ENCODE measurements around the gene PEAK1. TPM values are rescaled to one million over a fixed set of nuclear protein-coding genes. Genes with fewer than 3 reads are reported as not detected.

The PEAK1 gene
- total and polyA plus RNA-seq, 2 experiments from 2014 or later: 7.8 to 34.1 TPM

GRCh38 chr15:77057072-77057471 lies 362.8 kb downstream of the PEAK1 start (continued):
- TF ChIP-seq, protein P1, sequence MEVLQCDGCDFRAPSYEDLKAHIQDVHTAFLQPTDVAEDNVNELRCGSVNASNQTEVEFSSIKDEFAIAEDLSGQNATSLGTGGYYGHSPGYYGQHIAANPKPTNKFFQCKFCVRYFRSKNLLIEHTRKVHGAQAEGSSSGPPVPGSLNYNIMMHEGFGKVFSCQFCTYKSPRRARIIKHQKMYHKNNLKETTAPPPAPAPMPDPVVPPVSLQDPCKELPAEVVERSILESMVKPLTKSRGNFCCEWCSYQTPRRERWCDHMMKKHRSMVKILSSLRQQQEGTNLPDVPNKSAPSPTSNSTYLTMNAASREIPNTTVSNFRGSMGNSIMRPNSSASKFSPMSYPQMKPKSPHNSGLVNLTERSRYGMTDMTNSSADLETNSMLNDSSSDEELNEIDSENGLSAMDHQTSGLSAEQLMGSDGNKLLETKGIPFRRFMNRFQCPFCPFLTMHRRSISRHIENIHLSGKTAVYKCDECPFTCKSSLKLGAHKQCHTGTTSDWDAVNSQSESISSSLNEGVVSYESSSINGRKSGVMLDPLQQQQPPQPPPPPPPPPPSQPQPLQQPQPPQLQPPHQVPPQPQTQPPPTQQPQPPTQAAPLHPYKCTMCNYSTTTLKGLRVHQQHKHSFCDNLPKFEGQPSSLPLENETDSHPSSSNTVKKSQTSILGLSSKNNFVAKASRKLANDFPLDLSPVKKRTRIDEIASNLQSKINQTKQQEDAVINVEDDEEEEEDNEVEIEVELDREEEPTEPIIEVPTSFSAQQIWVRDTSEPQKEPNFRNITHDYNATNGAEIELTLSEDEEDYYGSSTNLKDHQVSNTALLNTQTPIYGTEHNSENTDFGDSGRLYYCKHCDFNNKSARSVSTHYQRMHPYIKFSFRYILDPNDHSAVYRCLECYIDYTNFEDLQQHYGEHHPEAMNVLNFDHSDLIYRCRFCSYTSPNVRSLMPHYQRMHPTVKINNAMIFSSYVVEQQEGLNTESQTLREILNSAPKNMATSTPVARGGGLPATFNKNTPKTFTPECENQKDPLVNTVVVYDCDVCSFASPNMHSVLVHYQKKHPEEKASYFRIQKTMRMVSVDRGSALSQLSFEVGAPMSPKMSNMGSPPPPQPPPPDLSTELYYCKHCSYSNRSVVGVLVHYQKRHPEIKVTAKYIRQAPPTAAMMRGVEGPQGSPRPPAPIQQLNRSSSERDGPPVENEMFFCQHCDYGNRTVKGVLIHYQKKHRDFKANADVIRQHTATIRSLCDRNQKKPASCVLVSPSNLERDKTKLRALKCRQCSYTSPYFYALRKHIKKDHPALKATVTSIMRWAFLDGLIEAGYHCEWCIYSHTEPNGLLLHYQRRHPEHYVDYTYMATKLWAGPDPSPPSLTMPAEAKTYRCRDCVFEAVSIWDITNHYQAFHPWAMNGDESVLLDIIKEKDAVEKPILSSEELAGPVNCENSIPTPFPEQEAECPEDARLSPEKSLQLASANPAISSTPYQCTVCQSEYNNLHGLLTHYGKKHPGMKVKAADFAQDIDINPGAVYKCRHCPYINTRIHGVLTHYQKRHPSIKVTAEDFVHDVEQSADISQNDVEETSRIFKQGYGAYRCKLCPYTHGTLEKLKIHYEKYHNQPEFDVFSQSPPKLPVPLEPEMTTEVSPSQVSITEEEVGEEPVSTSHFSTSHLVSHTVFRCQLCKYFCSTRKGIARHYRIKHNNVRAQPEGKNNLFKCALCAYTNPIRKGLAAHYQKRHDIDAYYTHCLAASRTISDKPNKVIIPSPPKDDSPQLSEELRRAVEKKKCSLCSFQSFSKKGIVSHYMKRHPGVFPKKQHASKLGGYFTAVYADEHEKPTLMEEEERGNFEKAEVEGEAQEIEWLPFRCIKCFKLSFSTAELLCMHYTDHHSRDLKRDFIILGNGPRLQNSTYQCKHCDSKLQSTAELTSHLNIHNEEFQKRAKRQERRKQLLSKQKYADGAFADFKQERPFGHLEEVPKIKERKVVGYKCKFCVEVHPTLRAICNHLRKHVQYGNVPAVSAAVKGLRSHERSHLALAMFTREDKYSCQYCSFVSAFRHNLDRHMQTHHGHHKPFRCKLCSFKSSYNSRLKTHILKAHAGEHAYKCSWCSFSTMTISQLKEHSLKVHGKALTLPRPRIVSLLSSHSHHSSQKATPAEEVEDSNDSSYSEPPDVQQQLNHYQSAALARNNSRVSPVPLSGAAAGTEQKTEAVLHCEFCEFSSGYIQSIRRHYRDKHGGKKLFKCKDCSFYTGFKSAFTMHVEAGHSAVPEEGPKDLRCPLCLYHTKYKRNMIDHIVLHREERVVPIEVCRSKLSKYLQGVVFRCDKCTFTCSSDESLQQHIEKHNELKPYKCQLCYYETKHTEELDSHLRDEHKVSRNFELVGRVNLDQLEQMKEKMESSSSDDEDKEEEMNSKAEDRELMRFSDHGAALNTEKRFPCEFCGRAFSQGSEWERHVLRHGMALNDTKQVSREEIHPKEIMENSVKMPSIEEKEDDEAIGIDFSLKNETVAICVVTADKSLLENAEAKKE (CRISPR knock-in tag; IDR thresholded peaks at IDR 0.05): no peak
- TF ChIP-seq CREB1 (CRISPR knock-in tag; IDR thresholded peaks at IDR 0.05; ENCODE audit: low read depth) (no peak), ZNF331 (CRISPR knock-in tag; IDR thresholded peaks at IDR 0.05; ENCODE audit: low read depth) (no peak), CTCF (conservative IDR thresholded peaks at IDR 0.05; ENCODE audit: low read depth in 2 of 2) (no peak), STAT1 (IDR thresholded peaks at IDR 0.05; ENCODE audit: unreplicated experiment) (no peak), EZH2 (IDR thresholded peaks at IDR 0.05; ENCODE audit: low read depth, unreplicated experiment) (no peak), ZNF114 (CRISPR knock-in tag; IDR thresholded peaks at IDR 0.05) (no peak)

GRCh38 chr15:77053709-77054108 lies 366.2 kb downstream of the PEAK1 start:
- Histone ChIP-seq H3K4me1 (ENCODE audit: insufficient read depth) (peaks cover 20% of the 10 kb centered on the region), H3F3A (replicated peaks; ENCODE audit: low read depth) (no peaks in the 10 kb centered on the region), H3K27ac (ENCODE audit: low read depth) (no peak overlapping the region), H3K9me2 (ENCODE audit: insufficient read depth) (no peaks in the 10 kb centered on the region), H3K4me3 (no peak overlapping the region), H4K20me1 (replicated peaks; ENCODE audit: insufficient read depth) (peaks cover 14% of the 10 kb centered on the region), H3K36me3 (ENCODE audit: insufficient read depth) (no peaks in the 10 kb centered on the region; the same call in 1 of the 2 replicates), H3K79me2 (replicated peaks; ENCODE audit: insufficient read depth) (peaks cover 21% of the 10 kb centered on the region), H3K27me3 (ENCODE audit: insufficient read depth) (no peaks in the 10 kb centered on the region), H2AFZ (no peak overlapping the region), H3K4me2 (no peak overlapping the region)
- Mint-ChIP-seq H3K9me3 (no peaks in the 10 kb centered on the region), H3K4me3 (no peak overlapping the region), H3K27me3 (ENCODE audit: insufficient read depth, low read depth, poor library complexity) (no peaks in the 10 kb centered on the region), H3K27ac (no peak overlapping the region; the same call in 1 of the 2 replicates), H3K4me1 (peaks cover 30% of the 10 kb centered on the region), H3K36me3 (ENCODE audit: low read depth) (peaks cover 14% of the 10 kb centered on the region; the same call in 1 of the 3 replicates)
- no peak for ATAC-seq
- DNase-seq (ENCODE audit: low spot score): no peak
- TF ChIP-seq, protein P1 (CRISPR knock-in tag; IDR thresholded peaks at IDR 0.05): no peak
- TF ChIP-seq JUNB (IDR thresholded peaks at IDR 0.05; ENCODE audit: unreplicated experiment) (no peak), EZH2phosphoT487 (IDR thresholded peaks at IDR 0.05; ENCODE audit: unreplicated experiment) (no peak)
